ENCODE measurements around the gene STAB1. TPM values are rescaled to one million over a fixed set of nuclear protein-coding genes. Genes with fewer than 3 reads are reported as not detected.

Gene STAB1
- total and polyA plus RNA-seq, 10 of the 15 experiments (the other 5 are each of a cell fraction or from before 2014, with no cell fraction given) = 0.46 TPM; not detected in 9

DNA sequence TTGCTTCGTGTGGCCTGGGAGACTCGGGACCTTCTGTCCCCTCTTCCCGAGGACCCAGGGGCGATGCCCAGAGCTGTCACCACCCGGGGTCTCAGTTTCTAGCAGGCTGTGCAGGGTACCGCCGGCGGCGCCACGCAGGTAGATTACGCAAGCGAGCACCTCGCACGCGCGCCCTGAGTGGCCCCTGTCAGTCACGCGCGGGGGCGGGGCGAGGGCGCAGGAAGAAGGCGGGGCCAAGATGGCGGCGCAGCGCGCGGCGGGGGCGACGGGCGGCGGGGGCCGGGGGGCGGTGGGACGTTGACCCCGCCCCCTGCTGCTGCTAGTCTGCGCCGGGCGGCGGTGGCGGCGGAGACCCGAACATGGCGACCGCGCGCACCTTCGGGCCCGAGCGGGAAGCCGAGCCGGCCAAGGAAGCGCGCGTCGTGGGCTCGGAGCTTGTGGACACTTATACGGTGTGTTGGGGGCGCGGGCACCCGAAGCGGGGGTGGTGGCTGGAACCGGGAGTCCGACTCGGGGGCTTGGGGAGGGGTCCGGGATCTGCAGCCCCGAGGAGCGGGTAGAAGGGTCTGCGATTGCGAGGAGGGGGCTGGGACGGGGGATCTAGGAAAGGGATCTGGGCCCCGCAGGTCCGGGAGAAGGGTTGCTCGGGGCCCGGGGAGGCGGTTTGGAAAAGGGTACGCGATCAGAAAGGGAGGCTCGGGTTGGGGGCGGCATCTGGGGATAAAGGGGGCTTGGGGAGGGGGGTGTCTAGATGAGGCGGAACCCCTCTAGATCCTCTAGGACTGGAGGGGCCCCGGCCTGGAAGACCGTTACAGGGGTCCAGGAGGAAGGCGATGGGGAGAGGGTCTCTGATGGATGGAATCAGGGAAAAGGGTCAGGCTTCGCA lies 39.6 kb upstream of the STAB1 start, which contains the start of gene NISCH (continued):
- TF ChIP-seq ZNF24 (IDR thresholded peaks at IDR 0.05) = 0 out of 2 replicates have a peak, but pooled peaks have one; percentile 54
- TF ChIP-seq ZBTB11 (CRISPR knock-in tag; IDR thresholded peaks at IDR 0.05) = no peak
- no peak for TF ChIP-seq IRF5 (IDR thresholded peaks at IDR 0.05; ENCODE audit: borderline replicate concordance)
- TF ChIP-seq, protein P1, sequence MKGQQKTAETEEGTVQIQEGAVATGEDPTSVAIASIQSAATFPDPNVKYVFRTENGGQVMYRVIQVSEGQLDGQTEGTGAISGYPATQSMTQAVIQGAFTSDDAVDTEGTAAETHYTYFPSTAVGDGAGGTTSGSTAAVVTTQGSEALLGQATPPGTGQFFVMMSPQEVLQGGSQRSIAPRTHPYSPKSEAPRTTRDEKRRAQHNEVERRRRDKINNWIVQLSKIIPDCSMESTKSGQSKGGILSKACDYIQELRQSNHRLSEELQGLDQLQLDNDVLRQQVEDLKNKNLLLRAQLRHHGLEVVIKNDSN (IDR thresholded peaks at IDR 0.05; ENCODE audit: borderline replicate concordance, extremely low read length, insufficient read depth, low read depth, low read length) = peak; percentile 78
- no peak for TF ChIP-seq MYC (IDR thresholded peaks at IDR 0.05; ENCODE audit: insufficient read depth, insufficient read length, insufficient replicate concordance, low read length, severe bottlenecking)
- TF ChIP-seq KLF5 (IDR thresholded peaks at IDR 0.05; ENCODE audit: partially characterized antibody) = no peak
- no peak for TF ChIP-seq NFXL1 (IDR thresholded peaks at IDR 0.05; ENCODE audit: borderline replicate concordance)
- TF ChIP-seq MEF2A (IDR thresholded peaks at IDR 0.05; ENCODE audit: insufficient read depth, low read depth, low read length) = 0 out of 2 replicates have a peak, but pooled peaks have one; percentile 35
- peak; percentile 93 for TF ChIP-seq YY1 (IDR thresholded peaks at IDR 0.05; ENCODE audit: low read depth, low read length)
- TF ChIP-seq GABPA (IDR thresholded peaks at IDR 0.05; ENCODE audit: low read depth) = no peak
- 0 out of 2 replicates have a peak, but pooled peaks have one; percentile 43 for TF ChIP-seq BACH1 (IDR thresholded peaks at IDR 0.05; ENCODE audit: borderline replicate concordance)
- no peak for TF ChIP-seq NR2C2 (IDR thresholded peaks at IDR 0.05; ENCODE audit: borderline replicate concordance, control insufficient read depth, insufficient read length, low read depth)
- TF ChIP-seq, protein P2, sequence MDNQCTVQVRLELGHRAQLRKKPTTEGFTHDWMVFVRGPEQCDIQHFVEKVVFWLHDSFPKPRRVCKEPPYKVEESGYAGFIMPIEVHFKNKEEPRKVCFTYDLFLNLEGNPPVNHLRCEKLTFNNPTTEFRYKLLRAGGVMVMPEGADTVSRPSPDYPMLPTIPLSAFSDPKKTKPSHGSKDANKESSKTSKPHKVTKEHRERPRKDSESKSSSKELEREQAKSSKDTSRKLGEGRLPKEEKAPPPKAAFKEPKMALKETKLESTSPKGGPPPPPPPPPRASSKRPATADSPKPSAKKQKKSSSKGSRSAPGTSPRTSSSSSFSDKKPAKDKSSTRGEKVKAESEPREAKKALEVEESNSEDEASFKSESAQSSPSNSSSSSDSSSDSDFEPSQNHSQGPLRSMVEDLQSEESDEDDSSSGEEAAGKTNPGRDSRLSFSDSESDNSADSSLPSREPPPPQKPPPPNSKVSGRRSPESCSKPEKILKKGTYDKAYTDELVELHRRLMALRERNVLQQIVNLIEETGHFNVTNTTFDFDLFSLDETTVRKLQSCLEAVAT (IDR thresholded peaks at IDR 0.05) = no peak
- peak; percentile 52; the same call in 1 of the 2 replicates for TF ChIP-seq SIN3A (IDR thresholded peaks at IDR 0.05; ENCODE audit: low read depth, low read length)
- TF ChIP-seq BHLHE40 (IDR thresholded peaks at IDR 0.05; ENCODE audit: borderline replicate concordance in 1 of 2, low read depth in 2 of 2, low read length in 1 of 2) = peak; percentile 87 to 96
- TF ChIP-seq YBX1 (IDR thresholded peaks at IDR 0.05) = no peak
- TF ChIP-seq NRF1 (conservative IDR thresholded peaks at IDR 0.05; ENCODE audit: low read depth, low read length) = no peak
- TF ChIP-seq SP1 (IDR thresholded peaks at IDR 0.05; ENCODE audit: low read depth, low read length) = no peak
- TF ChIP-seq CREM (IDR thresholded peaks at IDR 0.05; ENCODE audit: low read depth) = peak; percentile 34; the same call in 1 of the 2 replicates

Measured in GM12878 (cell line).